ENCODE data around the gene PLXND1. TPM values are rescaled to one million over a fixed set of nuclear protein-coding genes. Genes with fewer than 3 reads are reported as not detected.
"Not testable (repeated sequence)": the region's sequence is repeated elsewhere in the genome, so short reads cannot be mapped to it uniquely, and the experiment has no call there.

Gene PLXND1
- total RNA-seq, 2 donors from 2014 or later: 16.5 to 38.8 TPM

DNA sequence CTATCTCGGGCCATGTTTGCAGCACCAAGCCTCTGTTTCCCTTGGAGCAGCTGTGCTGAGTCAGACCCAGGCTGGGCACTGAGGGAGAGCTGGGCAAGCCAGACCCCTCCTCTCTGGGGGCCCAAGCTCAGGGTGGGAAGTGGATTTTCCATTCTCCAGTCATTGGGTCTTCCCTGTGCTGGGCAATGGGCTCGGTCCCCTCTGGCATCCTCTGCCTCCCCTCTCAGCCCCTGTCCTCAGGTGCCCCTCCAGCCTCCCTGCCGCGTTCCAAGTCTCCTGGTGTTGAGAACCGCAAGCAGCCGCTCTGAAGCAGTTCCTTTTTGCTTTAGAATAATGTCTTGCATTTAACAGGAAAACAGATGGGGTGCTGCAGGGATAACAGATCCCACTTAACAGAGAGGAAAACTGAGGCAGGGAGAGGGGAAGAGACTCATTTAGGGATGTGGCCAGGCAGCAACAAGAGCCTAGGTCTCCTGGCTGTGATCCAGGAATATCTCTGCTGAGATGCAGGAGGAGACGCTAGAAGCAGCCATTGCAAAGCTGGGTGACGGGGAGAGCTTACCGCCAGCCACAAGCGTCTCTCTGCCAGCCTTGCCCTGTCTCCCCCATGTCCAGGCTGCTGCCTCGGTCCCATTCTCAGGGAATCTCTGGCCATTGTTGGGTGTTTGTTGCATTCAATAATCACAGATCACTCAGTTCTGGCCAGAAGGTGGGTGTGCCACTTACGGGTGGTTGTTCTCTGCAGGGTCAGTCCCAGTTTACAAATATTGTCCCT, 76.9 kb downstream of the PLXND1 start:
- intact Hi-C loops (cut with DNase I, micrococcal nuclease): no loop called here
- no peak for DNase-seq
- no peak for ATAC-seq

DNA sequence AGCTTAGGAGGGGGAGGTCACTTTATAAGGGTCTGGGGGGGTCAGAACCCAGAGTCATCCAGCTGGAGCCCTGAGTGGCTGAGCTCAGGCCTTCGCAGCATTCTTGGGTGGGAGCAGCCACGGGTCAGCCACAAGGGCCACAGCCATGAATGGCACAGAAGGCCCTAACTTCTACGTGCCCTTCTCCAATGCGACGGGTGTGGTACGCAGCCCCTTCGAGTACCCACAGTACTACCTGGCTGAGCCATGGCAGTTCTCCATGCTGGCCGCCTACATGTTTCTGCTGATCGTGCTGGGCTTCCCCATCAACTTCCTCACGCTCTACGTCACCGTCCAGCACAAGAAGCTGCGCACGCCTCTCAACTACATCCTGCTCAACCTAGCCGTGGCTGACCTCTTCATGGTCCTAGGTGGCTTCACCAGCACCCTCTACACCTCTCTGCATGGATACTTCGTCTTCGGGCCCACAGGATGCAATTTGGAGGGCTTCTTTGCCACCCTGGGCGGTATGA, 77.8 kb downstream of the PLXND1 start, which contains the start of gene RHO:
RHO (plus strand) TSS at position 51 of the 512 bp plus-strand sequence; CDS start at position 146, 95 bp downstream.
- ATAC-seq (no peak), DNase-seq (no peak)
- intact Hi-C loops (cut with DNase I, micrococcal nuclease): no loop called here

DNA sequence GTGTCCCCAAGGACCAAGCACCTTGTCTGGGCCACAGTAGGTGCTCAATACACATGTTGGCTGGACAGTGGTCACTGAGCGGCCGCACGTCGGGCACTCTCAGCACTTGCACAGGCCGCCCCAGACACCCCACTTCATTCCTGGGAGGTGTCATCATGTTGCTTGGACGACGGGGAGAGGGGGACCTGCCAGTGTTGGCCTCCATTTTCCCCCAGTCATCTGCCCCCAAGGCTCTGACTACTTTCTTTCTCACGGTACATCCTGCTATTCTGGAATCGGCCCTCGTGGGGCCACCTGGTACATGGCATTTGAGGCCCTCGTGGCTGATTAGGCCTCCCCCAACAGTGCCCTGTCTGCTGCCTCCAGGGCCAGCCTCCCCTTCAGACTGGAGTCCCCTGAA, 79.2 kb downstream of the PLXND1 start:
- intact Hi-C loops (cut with DNase I, micrococcal nuclease): no loop called here
- DNase-seq (no peak), ATAC-seq (no peak)

DNA sequence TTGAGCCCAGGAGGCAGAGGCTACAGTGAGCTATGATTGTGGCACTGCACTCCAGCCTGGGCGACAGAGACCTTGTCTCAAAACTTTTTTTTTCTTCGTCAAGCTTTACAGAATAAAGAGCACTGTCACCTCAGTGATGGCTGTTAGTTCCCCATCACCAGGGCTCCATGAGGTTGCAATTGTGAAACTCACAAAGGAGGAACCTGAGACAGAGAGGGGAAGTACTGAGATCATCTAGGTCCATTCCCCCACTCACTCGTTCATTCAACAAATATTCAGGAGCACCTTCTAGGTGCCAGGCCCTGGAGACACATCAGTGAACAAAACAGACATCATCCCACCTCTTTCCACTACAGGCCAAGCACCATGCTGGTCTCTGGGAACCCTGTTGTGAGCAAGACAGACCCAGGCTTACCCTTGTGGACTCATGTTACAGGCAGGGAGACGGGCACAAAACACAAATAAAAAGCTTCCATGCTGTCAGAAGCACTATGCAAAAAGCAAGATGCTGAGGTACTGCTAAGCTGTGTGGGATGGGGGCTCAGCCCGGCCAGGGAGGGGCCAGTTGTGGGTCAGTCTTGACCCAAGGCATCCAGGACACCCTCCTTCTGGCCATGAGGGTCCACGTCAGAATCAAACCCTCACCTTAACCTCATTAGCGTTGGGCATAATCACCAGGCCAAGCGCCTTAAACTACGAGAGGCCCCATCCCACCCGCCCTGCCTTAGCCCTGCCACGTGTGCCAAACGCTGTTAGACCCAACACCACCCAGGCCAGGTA, 80.2 kb downstream of the PLXND1 start:
- ATAC-seq (no peak), DNase-seq (no peak)
- intact Hi-C loops (cut with DNase I, micrococcal nuclease): no loop called here

DNA sequence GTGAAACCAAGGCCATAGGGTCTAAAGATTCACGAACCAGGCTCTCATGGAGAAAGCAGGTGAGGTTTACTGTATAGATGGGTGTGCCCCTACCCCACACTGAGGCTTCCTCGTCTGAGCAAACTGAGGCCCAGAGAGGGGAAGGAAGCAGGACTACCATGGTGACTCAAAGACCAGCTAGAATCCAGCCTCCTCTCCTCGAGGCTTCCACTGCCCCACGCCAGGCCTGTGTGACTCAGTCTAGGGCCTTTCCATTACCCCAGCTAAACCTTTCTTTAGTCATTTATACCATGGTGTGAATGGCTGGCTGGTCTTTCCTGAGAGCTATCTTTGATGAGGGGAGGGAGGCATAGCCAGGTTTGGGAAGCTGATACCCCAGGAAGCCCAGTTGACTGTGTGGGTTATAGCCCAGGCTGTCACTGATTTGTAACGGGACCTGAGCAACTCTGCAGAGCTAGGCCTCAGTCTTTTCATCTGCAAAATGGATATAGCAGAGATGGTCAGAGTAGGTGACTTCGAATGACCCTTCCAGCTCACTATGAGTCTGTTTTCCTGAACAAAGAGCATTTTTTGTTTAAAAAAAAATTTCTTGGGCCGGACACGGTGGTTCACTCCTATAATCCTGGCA, 81.0 kb downstream of the PLXND1 start:
- DNase-seq (no peak), ATAC-seq (no peak)
- intact Hi-C loops (cut with DNase I, micrococcal nuclease): no loop called here

DNA sequence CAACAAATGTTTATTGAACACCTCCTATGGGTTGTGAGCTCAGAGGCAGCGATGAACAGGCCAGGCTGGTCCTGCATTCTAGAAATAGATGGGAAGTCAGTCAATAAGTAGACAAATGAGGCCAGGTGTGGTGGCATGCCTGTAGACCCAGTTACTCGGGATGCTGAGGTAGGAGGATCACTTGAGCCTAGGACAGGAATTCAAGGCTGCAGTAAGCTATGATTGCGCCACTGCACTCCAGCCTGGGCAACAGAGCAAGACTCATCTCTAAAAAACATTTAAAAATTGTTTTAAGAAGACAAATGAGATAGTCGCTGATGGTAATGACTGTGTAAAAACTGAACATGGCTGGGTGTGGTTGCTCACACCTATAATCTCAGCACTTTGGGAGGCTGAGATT, 82.4 kb downstream of the PLXND1 start:
- DNase-seq: no peak
- intact Hi-C loops (cut with DNase I, micrococcal nuclease): no loop called here
- ATAC-seq: no peak

DNA sequence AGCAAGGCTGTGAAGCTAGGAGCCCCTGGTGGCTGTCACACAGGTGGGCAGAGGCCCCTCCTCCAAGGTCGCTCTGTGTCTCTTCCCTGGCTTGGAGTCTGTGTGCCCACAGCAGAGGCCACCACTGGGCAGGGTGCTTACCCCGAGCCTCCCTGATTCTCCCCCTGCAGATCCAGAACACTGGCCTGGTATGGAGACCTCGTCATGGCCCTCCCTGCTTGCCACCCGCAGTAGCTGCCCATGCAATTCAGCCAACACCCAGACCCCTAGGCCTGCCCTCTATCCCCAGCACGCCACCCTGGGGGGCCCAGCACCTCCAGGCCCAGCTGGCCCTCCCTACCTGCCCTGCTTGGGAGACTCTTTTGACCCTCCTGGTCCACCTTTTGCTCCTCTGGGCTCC, 83.5 kb downstream of the PLXND1 start:
- intact Hi-C loops (cut with DNase I, micrococcal nuclease): no loop called here
- no peak for DNase-seq
- no peak for ATAC-seq

DNA sequence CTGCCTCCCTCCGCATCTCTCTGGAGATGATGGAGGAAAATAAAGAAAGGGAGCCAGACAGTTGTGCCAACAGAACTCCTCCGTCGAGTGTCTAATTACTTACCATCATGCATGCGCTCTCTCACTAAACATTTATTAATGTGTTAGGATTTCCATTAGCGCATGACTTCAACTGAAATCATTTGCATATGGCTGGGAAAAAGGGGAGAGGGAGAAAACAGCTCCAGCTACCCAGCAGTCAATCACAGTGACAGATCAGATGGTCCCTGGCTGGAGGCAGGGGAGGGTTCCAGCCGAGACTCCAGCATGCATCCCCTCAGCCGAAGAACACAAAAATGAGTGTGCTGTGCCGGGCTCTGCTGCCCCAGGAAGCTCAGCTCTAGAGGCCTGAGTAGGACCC, 84.9 kb downstream of the PLXND1 start:
- intact Hi-C loops (cut with DNase I, micrococcal nuclease): no loop called here
- DNase-seq: no peak

DNA sequence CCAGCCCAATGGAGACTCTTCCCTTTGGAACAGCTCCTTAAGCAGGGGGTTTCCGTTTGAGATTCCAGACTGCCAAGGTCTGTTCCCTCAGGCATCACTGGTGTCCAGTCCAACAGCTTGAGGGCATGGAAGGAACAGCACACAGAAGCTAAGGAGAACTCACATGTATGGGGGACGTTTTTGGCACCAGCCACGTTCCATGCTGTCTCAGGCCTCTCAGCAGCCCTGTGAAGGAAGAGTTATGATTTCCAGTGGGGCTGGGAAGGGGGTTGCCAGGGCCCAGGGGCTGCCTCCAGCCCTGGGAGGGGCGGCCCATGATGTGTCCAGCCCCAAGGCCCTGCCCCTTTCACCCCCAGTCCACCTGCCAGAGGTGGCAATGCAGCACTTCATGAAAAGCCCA, 85.5 kb downstream of the PLXND1 start:
- DNase-seq: no peak
- intact Hi-C loops (cut with DNase I, micrococcal nuclease): no loop called here

More for the DNA sequence above, 84.9 kb downstream of the PLXND1 start:
- ATAC-seq: no peak

DNA sequence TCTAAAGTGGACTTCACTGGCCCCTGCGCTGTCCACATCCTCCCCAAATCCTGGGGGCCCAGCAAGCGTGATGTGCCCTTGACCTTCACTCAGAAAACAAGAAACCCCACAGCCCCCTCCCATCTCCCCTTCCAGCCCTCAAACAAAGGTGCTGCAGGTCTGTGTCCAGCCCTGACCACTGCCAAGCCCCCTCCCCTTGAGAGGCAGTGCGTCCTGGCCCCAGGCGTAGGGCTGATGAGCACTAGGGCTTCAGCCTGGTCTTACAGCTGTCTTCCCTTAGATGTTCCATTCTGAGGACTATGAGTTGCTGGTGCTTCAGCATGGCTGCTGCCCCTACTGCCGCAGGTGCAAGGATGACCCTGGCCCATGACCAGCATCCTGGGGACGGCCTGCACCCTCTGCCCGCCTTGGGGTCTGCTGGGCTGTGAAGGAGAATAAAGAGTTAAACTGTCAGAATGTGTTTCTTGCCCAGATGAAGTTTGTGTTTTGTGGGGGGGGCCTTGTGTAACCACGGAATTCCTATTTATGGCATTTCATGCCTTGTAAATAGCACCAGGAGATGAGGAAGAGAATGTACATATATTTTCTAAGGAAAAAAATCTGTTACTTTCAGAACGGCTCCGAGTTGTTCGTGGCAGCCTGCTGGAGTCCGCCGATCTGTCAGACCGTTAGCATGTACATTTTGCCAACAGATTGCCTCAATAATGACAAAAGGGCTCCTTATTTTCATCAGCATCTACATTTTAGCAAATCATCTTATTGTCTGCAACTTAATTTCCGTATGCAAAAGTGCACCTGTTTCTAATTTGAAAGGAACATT, 86.4 kb downstream of the PLXND1 start:
- no peak for ATAC-seq
- DNase-seq: no peak
- intact Hi-C loops (cut with DNase I, micrococcal nuclease): no loop called here

More for the DNA sequence above, 85.5 kb downstream of the PLXND1 start:
- ATAC-seq: no peak

DNA sequence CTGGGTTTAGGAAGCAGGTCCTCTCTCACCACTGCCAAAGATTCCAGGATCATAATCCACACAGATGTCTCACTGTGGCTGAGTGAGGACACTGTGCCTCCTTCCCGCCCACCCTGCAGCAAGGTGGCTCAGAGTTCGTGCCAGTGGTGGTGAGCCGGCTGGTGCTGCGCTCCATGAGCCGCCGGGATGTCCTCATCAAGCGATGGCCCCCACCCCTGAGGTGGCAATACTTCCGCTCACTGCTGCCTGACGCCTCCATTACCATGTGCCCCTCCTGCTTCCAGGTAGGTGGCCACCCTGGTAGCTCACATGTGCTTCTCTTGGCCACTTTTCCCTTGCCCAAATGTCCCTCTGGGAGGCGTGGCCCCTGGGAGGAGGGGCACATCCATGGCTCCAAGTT, 87.0 kb downstream of the PLXND1 start:
- ATAC-seq (no peak), DNase-seq (no peak)
- intact Hi-C loops (cut with DNase I, micrococcal nuclease): no loop called here

DNA sequence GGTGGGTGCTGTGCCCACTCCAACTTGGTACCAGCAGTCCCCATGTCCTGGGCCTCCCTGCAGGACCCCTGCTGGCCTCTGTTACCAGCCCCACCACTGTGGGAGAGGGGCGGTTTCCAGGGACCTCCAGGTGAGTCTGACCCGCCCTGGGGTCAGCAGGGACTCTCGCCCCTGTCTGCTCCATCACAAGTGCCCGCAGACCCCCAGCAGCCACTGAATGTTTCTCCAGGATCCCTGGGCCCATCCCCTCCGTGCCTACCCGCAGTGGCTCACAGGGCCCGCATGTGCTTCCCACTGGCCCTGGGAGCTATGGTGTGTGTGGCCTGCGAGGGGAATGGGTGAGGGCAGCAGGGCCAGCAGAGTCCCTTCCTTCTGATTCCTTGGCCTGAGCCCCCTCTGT, 87.9 kb downstream of the PLXND1 start:
- DNase-seq: no peak
- no peak for ATAC-seq
- intact Hi-C loops (cut with DNase I, micrococcal nuclease): no loop called here

DNA sequence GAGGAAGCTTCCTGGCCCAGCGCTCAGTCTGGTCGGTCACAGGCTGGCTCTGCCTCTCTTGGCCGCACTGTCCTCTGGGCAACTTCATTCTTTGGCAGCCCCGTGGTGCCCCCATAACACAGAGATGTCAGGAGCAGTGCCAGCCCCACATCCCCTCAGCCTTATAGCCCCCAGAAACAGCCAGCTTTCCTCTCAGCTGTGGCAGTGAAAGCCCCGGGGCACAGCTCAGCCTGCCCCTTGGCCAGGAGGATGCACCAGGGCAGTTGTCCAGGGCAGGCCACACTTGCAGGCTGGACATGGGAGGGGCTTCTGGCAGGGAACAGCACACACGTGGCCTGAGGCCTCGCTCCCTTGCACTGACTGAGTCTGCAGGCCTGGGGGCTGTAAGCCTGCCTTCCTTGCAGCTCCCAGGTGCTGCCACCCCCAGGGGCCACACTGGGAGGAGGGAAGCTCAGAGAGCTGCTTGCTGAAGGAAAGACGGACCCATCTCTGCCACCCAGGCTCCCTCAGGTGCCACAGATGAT, 88.4 kb downstream of the PLXND1 start:
- intact Hi-C loops (cut with DNase I, micrococcal nuclease): no loop called here
- DNase-seq (no peak), ATAC-seq (no peak)

DNA sequence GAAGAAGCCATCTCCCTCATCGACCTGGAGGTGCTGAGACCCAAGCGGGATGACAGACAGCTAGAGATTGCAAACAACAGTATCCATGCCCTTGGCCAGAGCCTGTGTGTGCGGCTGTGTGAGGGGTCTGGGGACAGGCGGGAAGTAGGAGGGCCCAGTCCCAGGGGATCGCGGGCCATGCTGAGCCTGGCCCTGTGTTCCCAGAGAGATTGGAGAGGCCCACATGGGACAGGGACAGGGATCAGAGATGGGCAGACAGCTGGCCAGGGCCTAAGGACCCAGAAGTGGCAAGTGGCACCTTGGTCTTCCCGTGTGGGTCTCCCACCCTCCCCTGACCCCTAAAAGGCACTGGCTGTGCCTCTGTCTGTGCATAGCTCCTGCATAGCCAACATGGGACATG, 89.0 kb downstream of the PLXND1 start:
- ATAC-seq: no peak
- no peak for DNase-seq

DNA sequence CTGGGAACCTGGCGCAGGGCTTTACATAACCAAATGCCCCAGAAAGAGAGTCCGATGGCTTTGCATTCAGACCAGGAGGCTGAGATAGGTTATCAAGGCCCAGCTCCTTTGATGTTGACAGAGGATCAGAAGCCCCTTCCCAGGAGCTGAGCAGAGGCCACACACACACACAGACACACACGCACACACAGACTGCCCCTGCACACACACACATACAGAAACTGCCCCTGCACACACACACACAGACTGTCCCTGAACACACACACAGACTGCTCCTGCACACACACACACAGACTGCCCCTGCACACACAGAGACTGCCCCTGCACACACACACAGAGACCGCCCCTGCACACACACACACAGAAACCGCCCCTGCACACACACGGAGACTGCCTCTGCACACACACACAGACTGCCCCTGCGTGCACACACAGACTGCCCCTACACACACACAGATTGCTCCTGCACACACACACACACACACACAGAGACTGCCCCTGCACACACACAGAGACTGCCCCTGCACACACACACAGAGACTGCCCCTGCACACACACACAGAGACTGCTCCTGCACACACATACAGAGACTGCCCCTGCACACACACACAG, 90.5 kb downstream of the PLXND1 start:
- intact Hi-C loops (cut with DNase I, micrococcal nuclease): not testable (repeated sequence)

More for the DNA sequence above, 89.0 kb downstream of the PLXND1 start:
- intact Hi-C loops (cut with DNase I, micrococcal nuclease): no loop called here

DNA sequence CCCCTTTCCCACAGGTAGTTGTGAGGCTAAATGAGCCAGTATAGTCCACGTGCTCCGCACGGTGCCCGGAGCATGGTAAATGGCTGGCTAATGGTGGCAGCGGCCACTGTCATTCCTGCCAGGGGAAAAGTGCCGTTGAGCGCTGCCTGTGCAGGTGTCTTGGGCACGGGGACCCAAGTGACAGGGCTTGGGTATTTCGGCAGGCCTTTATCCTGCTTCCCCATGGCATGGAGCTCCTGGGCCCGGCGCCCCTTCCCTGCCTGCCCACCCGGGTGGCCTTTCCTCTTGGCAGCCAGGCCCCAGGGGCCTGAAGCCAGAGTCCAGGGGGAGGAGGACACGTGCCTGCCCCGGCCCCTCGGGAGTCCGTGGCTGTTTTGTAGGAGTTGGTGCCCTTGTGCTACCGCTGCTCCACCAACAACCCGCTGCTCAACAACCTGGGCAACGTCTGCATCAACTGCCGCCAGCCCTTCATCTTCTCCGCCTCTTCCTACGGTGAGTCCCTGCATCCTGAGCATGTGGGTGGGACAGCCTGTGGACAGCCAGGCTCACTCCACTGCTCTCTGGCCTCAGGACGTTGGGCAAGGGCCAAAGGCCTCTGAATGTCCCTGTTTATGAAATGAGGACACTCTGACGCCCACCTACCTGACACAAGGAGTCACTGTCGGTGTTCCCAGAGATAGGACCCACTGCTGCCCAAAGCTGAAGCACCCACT, 91.2 kb downstream of the PLXND1 start:
- intact Hi-C loops (cut with DNase I, micrococcal nuclease); DNase-seq; ATAC-seq: not testable (repeated sequence)

More for the DNA sequence above, 90.5 kb downstream of the PLXND1 start:
- ATAC-seq, DNase-seq: not testable (repeated sequence)

DNA sequence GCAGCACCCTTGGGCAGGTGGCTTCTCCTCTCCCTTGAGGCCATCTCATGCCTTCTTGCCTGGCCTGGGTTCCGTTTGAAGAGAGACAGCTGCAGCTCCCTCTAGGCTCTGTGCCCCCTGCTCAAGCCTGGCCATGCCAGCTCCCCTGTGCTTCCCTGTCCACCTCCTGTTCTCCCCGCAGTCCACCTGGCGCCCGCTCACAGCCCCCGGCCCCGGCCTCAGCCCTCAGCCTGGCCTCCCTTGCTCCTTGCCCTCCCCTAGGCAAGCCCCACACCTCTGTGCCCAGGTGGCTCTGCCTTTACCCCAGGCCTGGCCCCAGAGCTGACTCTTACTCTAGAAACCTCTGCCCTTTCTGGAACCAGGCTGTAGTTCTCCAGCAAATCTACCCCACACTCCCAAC, 91.9 kb downstream of the PLXND1 start:
- intact Hi-C loops (cut with DNase I, micrococcal nuclease): no loop called here
- DNase-seq: no peak
- no peak for ATAC-seq
